Measurements from ENCODE around the gene NDNF. TPM values are rescaled to one million over a fixed set of nuclear protein-coding genes. Genes with fewer than 3 reads are reported as not detected.

NDNF gene
- polyA plus RNA-seq, 1 of the 3 experiments (the other 2 are of a cell fraction) = not detected

- Histone ChIP-seq H3K9ac (no peak overlapping the region), H3K36me3 (replicated peaks in 1 of 2; ENCODE audit: control insufficient read depth in 1 of 2, insufficient read depth in 2 of 2, low read length in 1 of 2) (no peaks in the 10 kb centered on the region), H3K4me3 (ENCODE audit: low read depth in 2 of 2, low read length in 1 of 2) (no peak overlapping the region), H4K20me1 (ENCODE audit: insufficient read depth) (no peaks in the 10 kb centered on the region), H3K9me2 (no peaks in the 10 kb centered on the region), H3K27ac (ENCODE audit: low read depth in 2 of 2, low read length in 1 of 2) (no peak overlapping the region), H3K9me3 (no peaks in the 10 kb centered on the region), H3K4me1 (ENCODE audit: control insufficient read depth in 1 of 2, insufficient read depth in 2 of 2, low read depth in 1 of 2, low read length in 1 of 2) (peaks cover 7 to 18% of the 10 kb centered on the region in 2 experiments; a peak in 3 of 4 replicates), H3K4me2 (no peak overlapping the region), H3F3A (replicated peaks; ENCODE audit: insufficient read depth) (no peaks in the 10 kb centered on the region), H3K27me3 (ENCODE audit: insufficient read depth) (peaks cover 34% of the 10 kb centered on the region), H2AFZ (ENCODE audit: low read depth) (no peak overlapping the region), H3K79me2 (ENCODE audit: insufficient read depth) (no peaks in the 10 kb centered on the region)
- POLR2A ChIA-PET = no interaction called here
- CTCF ChIA-PET = interaction anchor here (1.0 to 1.9 kb wide), 3 partner anchors 13 to 97 kb away, joined by 3 to 5 read pairs (median 4); no protein-coding TSS in a partner anchor
- no peak for DNase-seq
- 74% methylated on average over 5 of the region's 5 CpGs for WGBS (ENCODE audit: low lambda C conversion rate)
- TF ChIP-seq NFIC (IDR thresholded peaks at IDR 0.05; ENCODE audit: borderline replicate concordance) (no peak), ELF1 (IDR thresholded peaks at IDR 0.05) (no peak), SMC3 (IDR thresholded peaks at IDR 0.05; ENCODE audit: low read depth, low read length) (no peak), TCF12 (IDR thresholded peaks at IDR 0.05) (no peak), FOSL2 (IDR thresholded peaks at IDR 0.05; ENCODE audit: borderline replicate concordance, low read depth) (no peak), MAX (IDR thresholded peaks at IDR 0.05; ENCODE audit: low read depth) (no peak), FOXJ3 (CRISPR knock-in tag; IDR thresholded peaks at IDR 0.05) (no peak), MEF2A (IDR thresholded peaks at IDR 0.05; ENCODE audit: borderline replicate concordance, low read depth) (no peak), REST (IDR thresholded peaks at IDR 0.05; ENCODE audit: low read depth, low read length) (no peak), USF1 (IDR thresholded peaks at IDR 0.05; ENCODE audit: borderline replicate concordance, low read depth) (no peak), POLR2AphosphoS5 (IDR thresholded peaks at IDR 0.05; ENCODE audit: low read depth, low read length) (no peak), TEAD4 (IDR thresholded peaks at IDR 0.05; ENCODE audit: borderline replicate concordance, insufficient read depth) (no peak), RAD21 (IDR thresholded peaks at IDR 0.05; ENCODE audit: low read length) (no peak), NRF1 (IDR thresholded peaks at IDR 0.05; ENCODE audit: low read depth, low read length) (no peak), IRF3 (IDR thresholded peaks at IDR 0.05; ENCODE audit: low read depth, low read length) (no peak), EZH2phosphoT487 (IDR thresholded peaks at IDR 0.05; ENCODE audit: borderline replicate concordance, low read depth) (no peak), GATA2 (CRISPR knock-in tag; IDR thresholded peaks at IDR 0.05) (no peak)
Observed at GRCh38 chr4:121073672-121074381, 1.5 kb upstream of the NDNF start.
